Colonic mucosa (tissue), 4 donors: ENCODE measurements around the gene CCNY. TPM values are rescaled to one million over a fixed set of nuclear protein-coding genes. Genes with fewer than 3 reads are reported as not detected.

Source experiments
- DNase-seq: peaks from one replicate; pipeline ENCODE4 v3.0.0-alpha.2; 2020
- H3K27ac ChIP-seq: fragments of 200-600 bp; one replicate; pipeline ENCODE4 v1.8.0; 2021
- H3K27me3 ChIP-seq: fragments of 200-600 bp; one replicate; pipeline ENCODE4 v1.8.0; 2021
- H3K36me3 ChIP-seq: fragments of 200-600 bp; one replicate; pipeline ENCODE4 v1.8.0; 2021
- H3K4me1 ChIP-seq: fragments of 200-600 bp; one replicate; pipeline ENCODE4 v1.8.0; 2021; ENCODE audit warnings: mild to moderate bottlenecking
- H3K4me3 ChIP-seq: fragments of 200-600 bp; one replicate; pipeline ENCODE4 v1.8.0; 2021
- H3K9ac ChIP-seq, 2 donors: one replicate each; pipeline ENCODE4 v1.7.0; 2013; ENCODE audit warnings: control low read depth in 2 of 2, low read depth in 2 of 2, low read length in 2 of 2
- H3K9me3 ChIP-seq: fragments of 200-600 bp; one replicate; pipeline ENCODE4 v1.8.0; 2021
- CTCF ChIP-seq: fragments of 200-600 bp; IDR thresholded peaks from one replicate; pipeline ENCODE4 v1.8.0; 2022; ENCODE audit warnings: antibody characterized with exemption, mild to moderate bottlenecking
- intact Hi-C: fragments of 100-400 bp; cut with DNase I; formaldehyde crosslinking; loops from one replicate; pipeline ENCODE4 v1.14.1; 2022
- total RNA-seq, 2 donors: library from RNA; stranded (reverse); fragmentation: NEBNext Ultra II Directional in 1 of 2; extraction: Animal tissue kit (Norgen Biotek cat#: 25700) in 1 of 2; gene quantifications; one replicate each; pipeline ENCODE4 v1.2.1, GENCODE V29; 2021
- donor health status: healthy.
- donor health status: DM: no; HTN: no; CAD: no.
- donor health status: DM: no; HTN: no; CAD: no.

Gene CCNY
- total RNA-seq, 2 donors from 2014 or later, result 43.5 to 68.6 TPM

- no peak for DNase-seq
These were observed 106.3 kb downstream of the CCNY start for GRCh38 chr10:35442592-35442991.

GRCh38 chr10:35443858-35444257, 107.5 kb downstream of the CCNY start:
- no peak overlapping the region for H3K9ac ChIP-seq
- intact Hi-C loops, result no loop called here
- H3K4me3 ChIP-seq, result no peak overlapping the region
- H3K36me3 ChIP-seq, result no peaks in the 10 kb centered on the region
- DNase-seq, result no peak
- TF ChIP-seq CTCF, result no peak
- no peak overlapping the region for H3K27ac ChIP-seq
- no peaks in the 10 kb centered on the region for H3K9me3 ChIP-seq
- H3K27me3 ChIP-seq, result no peaks in the 10 kb centered on the region
- H3K4me1 ChIP-seq, result peaks cover 8% of the 10 kb centered on the region

More at GRCh38 chr10:35442592-35442991, 106.3 kb downstream of the CCNY start:
- no peaks in the 10 kb centered on the region for H3K36me3 ChIP-seq
- no peaks in the 10 kb centered on the region for H3K9me3 ChIP-seq
- no peak for TF ChIP-seq CTCF
- H3K4me3 ChIP-seq, result no peak overlapping the region
- no peak overlapping the region for H3K9ac ChIP-seq
- no peak overlapping the region for H3K27ac ChIP-seq
- peaks cover 4% of the 10 kb centered on the region for H3K4me1 ChIP-seq
- H3K27me3 ChIP-seq, result no peaks in the 10 kb centered on the region
- intact Hi-C loops, result no loop called here

DNA sequence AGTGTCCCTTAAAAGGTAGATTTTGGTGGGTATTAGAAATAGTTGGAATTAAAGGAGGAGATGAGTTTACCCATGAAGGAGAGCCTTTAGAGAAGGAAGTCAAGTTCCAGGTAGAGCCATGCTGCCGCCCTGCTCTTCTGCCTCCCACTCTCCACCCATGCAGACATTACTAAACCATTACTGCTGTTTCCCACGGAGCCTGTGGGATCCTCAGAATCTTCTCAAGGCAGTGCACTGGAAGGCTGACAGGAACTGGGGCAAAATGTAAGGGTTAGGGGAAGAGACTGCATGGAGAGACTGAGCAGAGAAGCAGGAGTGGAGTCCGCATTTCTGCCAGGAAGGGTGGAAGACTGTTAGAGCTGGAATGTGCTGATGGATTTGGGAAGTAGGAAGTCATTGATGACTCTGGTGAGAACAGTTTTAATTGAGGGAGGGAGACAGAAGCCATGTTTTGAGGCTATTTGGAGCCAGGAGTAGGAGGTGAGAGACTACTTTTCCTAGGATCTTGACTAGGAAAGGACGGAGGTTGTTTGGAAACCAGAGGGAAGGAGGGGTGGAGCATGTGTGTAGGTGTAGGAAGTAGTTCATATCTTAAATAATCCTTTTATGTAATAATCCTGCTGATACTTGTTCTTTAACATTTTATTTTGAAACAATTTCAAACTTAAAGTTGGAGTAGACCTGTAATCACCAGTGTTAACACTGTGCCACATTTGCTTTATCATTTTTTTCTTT, 109.0 kb downstream of the CCNY start:
- DNase-seq, result no peak
- intact Hi-C loops, result no loop called here
- no peak overlapping the region for H3K4me3 ChIP-seq
- H3K27me3 ChIP-seq, result no peaks in the 10 kb centered on the region
- H3K9ac ChIP-seq, result no peak overlapping the region
- H3K36me3 ChIP-seq, result no peaks in the 10 kb centered on the region
- peaks cover 8% of the 10 kb centered on the region for H3K4me1 ChIP-seq
- no peak for TF ChIP-seq CTCF
- H3K9me3 ChIP-seq, result no peaks in the 10 kb centered on the region
- H3K27ac ChIP-seq, result no peak overlapping the region

- Histone ChIP-seq H3K4me3 (no peak overlapping the region), H3K36me3 (no peaks in the 10 kb centered on the region), H3K27me3 (no peaks in the 10 kb centered on the region), H3K9me3 (no peaks in the 10 kb centered on the region), H3K9ac (no peak overlapping the region), H3K27ac (no peak overlapping the region), H3K4me1 (peaks cover 8% of the 10 kb centered on the region)
- intact Hi-C loops, result no loop called here
- no peak for DNase-seq
- TF ChIP-seq CTCF, result no peak
These were observed 110.1 kb downstream of the CCNY start for GRCh38 chr10:35446439-35446838.

DNA sequence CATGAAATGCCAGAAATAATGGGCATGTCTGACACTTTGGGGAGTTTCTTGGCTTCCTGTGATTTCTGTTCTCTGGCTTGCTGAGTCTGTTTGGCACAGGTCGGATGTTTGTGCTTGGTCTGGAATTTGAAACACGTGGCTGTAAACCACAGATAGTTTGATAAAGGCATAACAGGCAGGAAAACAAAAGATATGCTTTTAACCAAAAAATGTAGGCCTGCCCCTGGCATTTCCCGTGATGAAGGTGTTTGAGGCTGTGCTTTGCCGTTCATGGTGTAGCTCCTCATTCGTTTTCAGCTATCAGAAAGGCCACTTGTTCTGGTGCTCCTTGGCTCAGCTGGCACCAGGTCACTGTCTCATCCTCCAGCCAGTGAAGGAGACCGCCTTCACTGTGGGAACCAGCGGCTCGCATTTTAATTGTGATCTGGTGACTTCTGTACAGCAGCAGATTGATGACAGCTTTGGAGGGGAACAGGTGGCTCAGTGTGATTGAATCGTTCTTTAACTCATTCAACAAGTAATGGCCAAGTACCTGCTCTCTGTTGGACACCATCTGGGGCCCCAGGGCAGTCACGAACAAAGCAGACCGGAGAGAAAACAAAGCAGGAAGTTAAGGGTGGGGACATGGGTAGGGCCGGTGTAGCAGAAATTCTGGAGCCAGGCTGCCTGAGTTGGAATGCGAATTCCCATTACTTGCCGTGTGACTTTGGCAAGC, 111.5 kb downstream of the CCNY start:
- H3K27me3 ChIP-seq, result no peaks in the 10 kb centered on the region
- H3K4me1 ChIP-seq, result peaks cover 8% of the 10 kb centered on the region
- intact Hi-C loops, result no loop called here
- H3K27ac ChIP-seq, result no peak overlapping the region
- H3K4me3 ChIP-seq, result no peak overlapping the region
- peak; percentile 58 for DNase-seq
- no peak overlapping the region for H3K9ac ChIP-seq
- H3K36me3 ChIP-seq, result no peaks in the 10 kb centered on the region
- TF ChIP-seq CTCF, result no peak
- H3K9me3 ChIP-seq, result no peaks in the 10 kb centered on the region
